HG03045 (cell line): ENCODE data around the gene DPH7.
"Not testable (repeated sequence)": the region's sequence is repeated elsewhere in the genome, so short reads cannot be mapped to it uniquely, and the experiment has no call there.

Experiments
- ATAC-seq: cut with Tn5 transposase; IDR thresholded peaks from one replicate; pipeline ENCODE4 v1.9.1; 2021; ENCODE audit warnings: mild to moderate bottlenecking, moderate library complexity; ENCODE audit not compliant: unreplicated experiment

The DPH7 gene

GRCh38 chr9:137578518-137579258 is at the start of gene DPH7:
TSS of gene DPH7 (minus strand) at chr9:137578925. CDS start at chr9:137578777, 148 bp downstream.
- peak; percentile 85 for ATAC-seq

- not testable (repeated sequence) for ATAC-seq
Observed at GRCh38 chr9:137627406-137627805, 48.7 kb upstream of the DPH7 start.

- ATAC-seq, result no peak
Observed at GRCh38 chr9:137626464-137626863, 47.7 kb upstream of the DPH7 start.

DNA sequence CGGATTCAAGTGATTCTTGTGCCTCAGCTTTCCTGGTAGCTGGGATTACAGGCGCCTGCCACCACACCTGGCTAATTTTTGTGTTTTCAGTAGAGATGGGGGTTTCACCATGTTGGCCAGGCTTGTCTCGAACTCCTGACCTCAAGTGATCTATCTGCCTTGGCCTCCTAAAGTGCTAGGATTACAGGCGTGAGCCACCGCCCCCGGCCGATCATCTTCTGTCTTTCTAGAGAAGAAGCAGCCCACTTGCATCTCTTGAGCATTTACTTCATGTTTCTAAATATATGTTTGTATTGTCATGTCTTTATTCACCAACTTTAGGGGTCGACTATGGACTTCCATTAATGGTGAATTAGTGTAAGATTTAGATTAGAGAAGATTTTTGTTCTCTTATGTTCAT is 43.5 kb upstream of the DPH7 start:
- ATAC-seq, result not testable (repeated sequence)

DNA sequence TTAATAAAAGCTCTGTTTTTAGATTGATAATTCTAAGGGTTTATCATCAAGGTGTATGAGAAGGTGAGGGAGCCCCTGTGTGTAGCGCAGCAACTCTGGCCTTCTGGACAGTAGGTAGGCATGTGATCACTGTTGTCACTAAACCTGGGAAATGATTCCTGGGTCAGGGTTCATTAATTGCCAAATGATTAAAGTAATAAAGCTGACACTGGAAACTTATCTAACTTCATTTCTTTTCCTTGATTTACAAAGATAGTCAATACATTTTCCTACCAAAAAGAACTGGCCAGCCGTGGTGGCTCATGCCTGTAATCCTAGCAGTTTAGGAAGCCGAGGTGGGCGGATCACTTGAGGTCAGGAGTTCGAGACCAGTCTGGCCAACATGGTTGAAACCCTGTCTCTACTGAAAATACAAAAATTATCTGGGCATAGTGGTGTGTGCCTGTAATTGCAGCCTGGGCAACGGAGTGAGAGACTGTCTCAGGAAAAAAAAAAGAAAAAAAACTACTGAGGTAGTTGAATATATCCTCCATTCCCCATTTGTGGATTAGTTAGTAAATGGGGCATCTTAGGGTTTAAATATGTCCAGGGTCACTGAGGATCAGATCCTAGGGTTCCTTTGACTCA is 42.5 kb upstream of the DPH7 start:
- ATAC-seq, result no peak

GRCh38 chr9:137620581-137620980 is 41.9 kb upstream of the DPH7 start:
- ATAC-seq, result no peak

DNA sequence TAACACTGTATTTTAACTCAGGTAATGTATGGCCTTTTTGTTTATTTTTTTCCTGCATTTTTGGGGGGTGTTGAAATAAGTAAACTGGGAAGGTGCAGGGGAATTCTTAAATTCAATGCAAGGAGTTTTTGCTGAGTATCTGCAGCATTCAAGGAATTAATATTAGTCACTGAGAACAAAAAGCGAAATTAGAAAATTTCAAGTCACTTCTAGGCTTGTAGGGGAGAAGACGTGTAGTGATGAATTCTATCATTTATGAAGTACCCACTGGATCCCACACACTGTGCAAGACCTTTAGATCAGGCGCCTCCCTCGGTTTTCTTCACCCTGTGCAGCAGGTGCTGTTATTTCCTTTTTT is 41.3 kb upstream of the DPH7 start:
- no peak for ATAC-seq

DNA sequence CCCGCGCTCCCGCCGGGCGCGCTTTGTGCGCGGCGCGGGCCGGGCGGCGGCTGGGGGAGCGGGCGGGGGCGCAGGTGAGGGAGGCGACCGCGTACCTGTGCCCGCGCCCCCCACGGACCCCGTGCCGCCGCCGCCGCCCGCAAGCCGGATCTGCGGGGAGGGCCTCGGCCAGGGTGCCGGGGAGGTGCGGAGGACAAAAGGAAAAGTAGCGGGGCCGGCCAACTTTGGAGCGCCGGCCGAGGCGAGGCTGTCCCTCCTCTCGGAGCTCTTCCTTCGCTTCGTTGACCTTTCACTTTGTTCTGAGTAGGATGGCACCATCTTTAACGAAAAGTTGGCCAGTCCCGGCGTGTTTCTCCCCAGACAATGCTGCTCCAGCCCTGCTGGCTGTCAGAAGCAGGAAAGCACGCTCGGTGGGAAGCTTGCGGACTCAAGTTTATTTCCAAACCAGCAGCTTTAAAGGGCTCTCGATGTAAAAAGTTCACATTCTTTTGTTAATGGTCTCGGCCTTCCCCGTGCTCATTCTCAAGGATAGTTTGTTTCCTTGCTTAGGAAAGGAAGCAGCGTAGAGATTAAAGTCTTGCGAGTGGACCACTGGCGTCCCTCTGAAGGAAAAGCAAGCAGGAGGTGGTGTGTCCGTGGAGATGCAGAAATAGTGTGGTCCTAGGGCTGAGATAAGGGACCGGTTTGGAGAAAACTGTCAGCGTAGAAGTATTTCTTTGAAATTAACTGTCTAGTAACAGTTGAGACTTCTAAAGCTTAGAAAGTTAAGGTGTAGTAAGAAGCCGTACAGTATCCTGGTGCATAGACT is 40.7 kb upstream of the DPH7 start:
- ATAC-seq, result peak; percentile 26

- peak; percentile 67 for ATAC-seq
Observed at GRCh38 chr9:137618105-137619067, 39.7 kb upstream of the DPH7 start, which contains the start of gene EHMT1. TSS of gene EHMT1 (plus strand) at chr9:137619005. CDS start at chr9:137619029, 24 bp downstream.

DNA sequence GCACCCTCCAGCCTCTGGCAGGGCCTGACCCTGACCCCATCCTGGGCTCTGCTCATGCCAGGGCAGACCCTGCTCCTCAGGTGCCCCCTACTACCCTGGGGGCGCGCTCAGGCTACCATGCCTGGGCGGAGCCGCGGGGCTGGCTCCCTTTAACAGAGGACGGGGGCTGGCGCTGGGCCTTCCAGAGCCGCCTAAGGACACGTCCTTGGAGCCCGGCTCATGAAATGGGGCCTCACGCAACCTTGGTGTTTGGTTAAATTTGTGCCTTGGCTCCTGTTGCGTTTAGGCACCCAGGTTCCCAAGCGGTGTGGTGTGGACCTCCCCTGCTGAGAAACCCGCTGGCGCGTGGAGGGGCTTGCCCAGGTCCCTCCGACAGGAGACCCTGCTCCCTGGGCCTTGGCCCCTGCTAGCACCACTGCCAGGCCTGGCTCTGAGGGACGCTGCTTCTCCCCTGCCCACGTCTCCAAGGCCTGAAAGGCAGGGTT is 36.7 kb upstream of the DPH7 start:
- no peak for ATAC-seq

DNA sequence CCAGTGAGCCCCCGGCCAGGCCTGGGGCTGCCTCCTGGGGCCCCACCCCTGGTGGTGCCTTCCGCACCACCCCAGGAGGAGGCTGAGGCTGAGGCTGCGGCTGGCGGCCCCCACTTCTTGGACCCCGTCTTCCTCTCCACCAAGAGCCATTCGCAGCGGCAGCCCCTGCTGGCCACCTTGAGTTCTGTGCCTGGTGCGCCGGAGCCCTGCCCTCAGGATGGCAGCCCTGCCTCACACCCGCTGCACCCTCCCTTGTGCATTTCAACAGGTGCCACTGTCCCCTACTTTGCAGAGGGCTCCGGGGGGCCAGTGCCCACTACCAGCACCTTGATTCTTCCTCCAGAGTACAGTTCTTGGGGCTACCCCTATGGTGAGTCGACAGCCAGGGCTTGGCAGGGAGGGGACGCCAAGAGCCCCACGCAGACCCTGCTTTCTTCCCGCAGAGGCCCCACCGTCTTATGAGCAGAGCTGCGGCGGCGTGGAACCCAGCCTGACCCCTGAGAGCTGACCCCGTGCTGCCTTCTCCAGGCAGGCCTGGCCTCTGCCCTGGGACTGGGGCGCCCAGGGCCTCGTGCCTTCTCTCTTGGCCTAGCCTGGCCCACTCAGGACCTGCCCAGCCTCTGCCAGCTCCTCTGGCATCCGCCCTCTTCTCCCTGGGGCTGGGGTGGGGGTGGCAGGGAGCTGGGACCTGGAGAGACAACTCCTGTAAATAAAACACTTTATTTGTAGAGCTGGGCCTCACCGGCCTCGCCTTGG is 36.1 kb upstream of the DPH7 start:
- no peak for ATAC-seq

DNA sequence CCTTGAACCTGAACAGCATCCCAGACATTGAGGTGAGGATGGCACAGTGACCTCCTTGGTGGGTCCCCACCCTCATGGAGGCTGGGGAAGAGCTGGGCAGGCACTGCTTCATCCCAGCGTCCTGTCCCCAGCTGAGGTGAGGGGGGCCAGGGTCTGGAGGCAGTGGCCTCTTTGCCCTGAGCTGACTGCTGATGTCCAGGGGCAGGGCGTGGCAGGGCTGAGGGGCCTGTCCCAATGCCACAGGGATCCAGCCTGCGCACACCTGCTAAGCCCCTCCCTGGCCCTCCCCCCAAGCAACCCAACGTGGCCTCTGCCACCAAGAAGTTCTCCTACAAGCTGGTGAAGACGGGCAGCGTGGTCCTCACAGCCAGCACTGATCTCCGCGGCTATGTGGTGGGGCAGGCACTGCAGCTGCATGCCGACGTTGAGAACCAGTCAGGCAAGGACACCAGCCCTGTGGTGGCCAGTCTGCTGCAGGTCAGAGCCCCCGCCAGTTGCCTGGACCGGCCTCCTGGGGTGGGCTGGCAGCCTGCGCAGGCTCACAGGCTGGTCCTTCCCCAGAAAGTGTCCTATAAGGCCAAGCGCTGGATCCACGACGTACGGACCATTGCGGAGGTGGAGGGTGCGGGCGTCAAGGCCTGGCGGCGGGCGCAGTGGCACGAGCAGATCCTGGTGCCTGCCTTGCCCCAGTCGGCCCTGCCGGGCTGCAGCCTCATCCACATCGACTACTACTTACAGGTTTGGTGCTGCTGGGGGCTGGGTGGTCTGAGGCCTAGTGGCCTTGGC is 35.2 kb upstream of the DPH7 start:
- ATAC-seq, result no peak

DNA sequence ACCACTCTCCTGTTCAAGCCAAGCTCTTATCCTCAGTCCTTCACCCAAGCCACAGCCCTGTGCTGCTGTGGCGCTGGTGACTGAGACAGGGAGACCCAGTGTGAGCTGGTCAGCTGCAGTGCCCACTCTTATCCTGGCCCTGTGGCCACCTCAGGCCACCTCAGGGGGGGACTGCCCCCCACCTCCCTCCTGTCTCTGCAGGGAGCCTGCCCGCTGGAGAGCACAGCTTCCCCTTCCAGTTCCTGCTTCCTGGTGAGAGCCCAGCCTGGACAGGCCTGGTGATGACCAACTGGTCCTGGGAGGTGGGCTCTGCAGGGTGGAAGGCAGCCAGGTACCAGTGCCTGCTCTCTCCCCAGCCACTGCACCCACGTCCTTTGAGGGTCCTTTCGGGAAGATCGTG is 34.5 kb upstream of the DPH7 start:
- no peak for ATAC-seq

DNA sequence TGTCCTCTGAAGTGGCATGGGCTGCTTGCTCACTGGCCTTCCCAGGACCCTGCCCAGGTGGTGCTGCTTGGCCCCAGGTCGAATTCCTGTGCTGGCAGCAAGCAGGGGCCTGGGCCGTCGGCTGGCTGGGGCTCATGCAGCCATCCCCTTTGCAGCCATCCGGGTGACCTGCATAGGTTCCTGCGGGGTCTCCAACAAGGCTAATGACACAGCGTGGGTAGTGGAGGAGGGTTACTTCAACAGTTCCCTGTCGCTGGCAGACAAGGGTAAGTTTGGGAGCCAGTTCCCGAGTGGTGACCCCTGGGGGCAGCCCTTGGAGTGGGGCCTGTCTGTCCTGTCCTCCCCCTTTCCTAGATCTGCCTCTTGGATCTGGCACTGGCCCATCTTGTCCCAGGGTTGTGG is 34.0 kb upstream of the DPH7 start:
- no peak for ATAC-seq

GRCh38 chr9:137611623-137612609 is 33.2 kb upstream of the DPH7 start:
- ATAC-seq, result no peak

- ATAC-seq, result no peak
Observed at GRCh38 chr9:137610944-137611343, 32.2 kb upstream of the DPH7 start.

- ATAC-seq, result no peak
Observed at GRCh38 chr9:137607141-137607857, 28.6 kb upstream of the DPH7 start.
